GM19452 (cell line): ENCODE measurements around the gene SAPCD2.

Source experiments
- ATAC-seq: cut with Tn5 transposase; IDR thresholded peaks from one replicate; pipeline ENCODE4 v1.9.1; 2021; ENCODE audit not compliant: unreplicated experiment

The SAPCD2 gene

GRCh38 chr9:137082925-137083290 lies 12.6 kb upstream of the SAPCD2 start:
- no peak for ATAC-seq

- no peak for ATAC-seq
These were observed 12.0 kb upstream of the SAPCD2 start for GRCh38 chr9:137082222-137082924.

GRCh38 chr9:137080260-137081122 lies 10.1 kb upstream of the SAPCD2 start:
- ATAC-seq, result no peak

- no peak for ATAC-seq
These were observed 9.0 kb upstream of the SAPCD2 start for GRCh38 chr9:137079401-137079787.

GRCh38 chr9:137078701-137079400 lies 8.5 kb upstream of the SAPCD2 start:
- no peak for ATAC-seq

GRCh38 chr9:137077758-137078693 lies 7.7 kb upstream of the SAPCD2 start:
- ATAC-seq, result no peak

GRCh38 chr9:137077010-137077747 lies 6.8 kb upstream of the SAPCD2 start, which contains the start of gene UAP1L1:
Gene UAP1L1 (plus strand): TSS chr9:137077517. CDS start chr9:137077533, 16 bp downstream.
- ATAC-seq, result no peak

GRCh38 chr9:137076636-137077009 lies 6.3 kb upstream of the SAPCD2 start:
- ATAC-seq, result no peak

GRCh38 chr9:137075275-137075775 lies 5.0 kb upstream of the SAPCD2 start:
- no peak for ATAC-seq

- ATAC-seq, result no peak
These were observed 4.4 kb upstream of the SAPCD2 start for GRCh38 chr9:137074657-137075274.

GRCh38 chr9:137073992-137074399 lies 3.6 kb upstream of the SAPCD2 start:
- ATAC-seq, result no peak

- no peak for ATAC-seq
These were observed 925 bp upstream of the SAPCD2 start for GRCh38 chr9:137071282-137071681.

GRCh38 chr9:137070906-137071275 lies 534 bp upstream of the SAPCD2 start:
- no peak for ATAC-seq

- ATAC-seq, result peak; percentile 18
These were observed 757 bp downstream of the SAPCD2 start for GRCh38 chr9:137069508-137070091.

GRCh38 chr9:137068539-137069507 lies 1.5 kb downstream of the SAPCD2 start:
- ATAC-seq, result no peak

- ATAC-seq, result no peak
These were observed 2.4 kb downstream of the SAPCD2 start for GRCh38 chr9:137067860-137068538.
